Mesodermal cell (in vitro differentiated cells): ENCODE results near the gene CDC14A.
A peak's percentile ranks its signal among the peaks of the same experiment; 100 is the strongest.

Experiments used
- H3K27ac ChIP-seq: 2 replicates; pipeline ENCODE4 v1.7.0; 2013; ENCODE audit warnings: mild to moderate bottlenecking, low read depth, low read length, moderate library complexity; ENCODE audit not compliant: severe bottlenecking
- H3K36me3 ChIP-seq: 2 replicates; pipeline ENCODE4 v1.7.1; 2013; ENCODE audit warnings: mild to moderate bottlenecking, low read length, moderate library complexity; ENCODE audit not compliant: control insufficient read depth, insufficient read depth
- H3K4me1 ChIP-seq: one replicate; pipeline ENCODE4 v1.7.1; 2013; ENCODE audit warnings: mild to moderate bottlenecking, low read length; ENCODE audit not compliant: insufficient read depth, control insufficient read depth, poor library complexity, severe bottlenecking
- H3K4me3 ChIP-seq: 2 replicates; pipeline ENCODE4 v1.7.0; 2013; ENCODE audit warnings: low read length, control low read depth, mild to moderate bottlenecking; ENCODE audit not compliant: insufficient read depth, poor library complexity, severe bottlenecking; ENCODE audit errors: extremely low read depth
- H3K9me3 ChIP-seq: 2 replicates; pipeline ENCODE4 v1.7.1; 2013; ENCODE audit warnings: mild to moderate bottlenecking, low read length, moderate library complexity; ENCODE audit not compliant: control insufficient read depth
- WGBS, 2 experiments: methylation state at CpG; one replicate each; pipeline ENCODE4 v1.1.5; 2013; ENCODE audit warnings: missing lambda C conversion rate in 2 of 2; ENCODE audit not compliant: insufficient coverage in 2 of 2; 5-methylcytosine and 5-hydroxymethylcytosine counted together

CDC14A gene

DNA sequence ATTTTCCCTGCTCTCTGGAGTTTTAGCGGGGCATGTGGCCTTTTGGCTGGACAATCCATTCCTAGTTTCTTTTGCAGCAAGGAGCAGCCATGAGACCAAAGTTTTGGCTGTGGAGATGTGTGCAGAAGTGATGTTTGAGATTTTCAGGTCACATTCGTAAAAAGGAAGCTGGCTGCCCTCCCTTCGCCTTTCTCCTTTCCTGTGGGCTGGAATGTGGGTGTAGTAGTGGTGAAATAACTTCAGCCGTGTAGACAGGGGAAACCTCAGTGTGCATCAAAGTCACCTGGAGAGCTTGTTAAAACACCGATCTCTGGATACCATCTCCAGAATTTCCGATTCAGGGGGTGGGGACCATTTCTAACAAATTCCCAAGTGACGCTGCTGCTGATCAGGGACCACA is 180.3 kb downstream of the CDC14A start:
- 93 to 97% methylated on average over 4 to 5 of the region's 7 CpGs for WGBS, 2 experiments

GRCh38 chr1:100535264-100535663 is 183.0 kb downstream of the CDC14A start:
- 56 to 62% methylated on average over 1 of the region's 2 CpGs for WGBS, 2 experiments

More for the DNA sequence above, 180.3 kb downstream of the CDC14A start:
- Histone ChIP-seq H3K4me1 (no peaks in the 10 kb centered on the region), H3K9me3 (no peaks in the 10 kb centered on the region), H3K4me3 (no peak overlapping the region), H3K36me3 (no peaks in the 10 kb centered on the region), H3K27ac (no peak overlapping the region)

DNA sequence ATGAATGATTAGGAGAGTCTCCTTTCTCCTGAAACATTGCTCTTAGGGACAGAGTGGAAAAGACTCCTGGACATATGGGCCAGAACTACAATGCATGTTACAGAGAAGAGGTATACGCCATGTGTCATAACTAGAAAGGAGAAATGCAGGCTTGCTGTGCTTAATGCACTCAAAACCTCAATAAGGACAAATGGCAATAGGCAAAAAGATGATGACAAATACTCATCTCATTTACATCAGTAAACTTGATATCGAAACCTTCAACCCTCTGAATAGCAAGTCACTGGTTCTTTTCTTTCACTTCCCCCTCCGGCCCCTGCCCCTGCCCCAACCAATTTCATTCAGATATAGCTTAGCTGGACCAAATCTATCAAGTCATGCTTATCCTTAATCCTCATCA is 183.7 kb downstream of the CDC14A start:
- Histone ChIP-seq H3K36me3 (no peaks in the 10 kb centered on the region), H3K9me3 (no peaks in the 10 kb centered on the region), H3K4me3 (no peak overlapping the region), H3K27ac (no peak overlapping the region), H3K4me1 (no peaks in the 10 kb centered on the region)
- 77 to 85% methylated on average over 3 of the region's 3 CpGs for WGBS, 2 experiments

More at GRCh38 chr1:100535264-100535663, 183.0 kb downstream of the CDC14A start:
- no peaks in the 10 kb centered on the region for H3K36me3 ChIP-seq
- no peak overlapping the region for H3K4me3 ChIP-seq
- H3K27ac ChIP-seq: no peak overlapping the region
- no peaks in the 10 kb centered on the region for H3K4me1 ChIP-seq
- no peaks in the 10 kb centered on the region for H3K9me3 ChIP-seq

GRCh38 chr1:100538913-100539835 is 186.9 kb downstream of the CDC14A start:
- Histone ChIP-seq H3K4me1 (no peaks in the 10 kb centered on the region), H3K36me3 (no peaks in the 10 kb centered on the region), H3K27ac (no peak overlapping the region), H3K4me3 (peak overlapping the region; percentile 30), H3K9me3 (no peaks in the 10 kb centered on the region)
- WGBS, 2 experiments: 1 to 2% methylated on average over 74 to 83 of the region's 105 CpGs

DNA sequence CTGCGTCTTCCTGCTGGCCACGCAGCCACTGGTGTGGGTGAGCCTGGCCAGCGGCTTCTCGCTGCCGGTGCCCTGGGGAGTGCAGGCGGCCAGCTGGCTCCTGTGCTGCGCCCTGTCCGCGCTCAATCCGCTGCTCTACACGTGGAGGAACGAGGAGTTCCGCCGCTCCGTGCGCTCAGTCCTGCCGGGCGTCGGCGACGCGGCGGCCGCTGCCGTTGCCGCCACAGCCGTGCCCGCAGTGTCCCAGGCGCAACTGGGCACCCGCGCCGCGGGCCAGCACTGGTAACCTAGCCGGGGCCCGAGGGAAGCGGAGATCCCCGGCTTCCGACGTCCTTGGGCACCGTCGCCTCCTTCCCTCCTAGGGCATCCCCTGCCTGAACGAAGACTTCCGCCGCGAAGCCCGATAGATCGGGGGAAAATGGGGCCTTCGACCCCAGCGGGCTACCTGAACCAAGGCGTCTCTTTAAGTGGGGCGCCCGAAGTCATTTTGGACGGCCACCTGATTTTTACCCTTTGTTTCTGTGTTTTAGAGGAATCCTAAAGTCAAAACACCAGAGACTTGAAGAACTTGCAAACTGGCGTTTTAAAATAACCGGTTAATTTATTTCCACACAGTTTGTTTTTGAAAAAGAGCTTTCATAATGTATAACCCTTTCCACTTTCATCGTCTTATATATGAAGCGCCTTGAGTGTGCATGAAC is 187.7 kb downstream of the CDC14A start:
- Histone ChIP-seq H3K4me1 (no peaks in the 10 kb centered on the region), H3K9me3 (no peaks in the 10 kb centered on the region), H3K4me3 (no peak overlapping the region), H3K27ac (no peak overlapping the region), H3K36me3 (no peaks in the 10 kb centered on the region)
- 7 to 10% methylated on average over 48 to 51 of the region's 57 CpGs for WGBS, 2 experiments

DNA sequence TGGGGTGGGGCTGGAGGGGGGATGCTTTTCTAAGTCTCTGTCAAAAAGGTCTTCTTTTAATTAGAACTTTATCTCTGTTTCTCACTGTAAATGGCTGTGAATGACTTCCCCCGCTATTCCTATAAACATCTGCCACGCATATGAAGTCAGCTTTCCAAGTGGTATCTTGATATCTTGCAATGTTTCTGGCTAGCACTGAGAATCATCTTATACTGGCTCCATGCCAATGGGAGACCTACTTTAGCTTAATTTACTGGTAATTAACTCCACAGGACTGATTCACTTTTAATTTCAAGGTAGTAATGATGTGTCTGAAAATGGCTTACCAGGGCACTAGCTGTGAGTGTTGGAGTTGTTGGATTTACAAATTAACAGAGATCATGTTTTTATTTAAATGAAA is 190.0 kb downstream of the CDC14A start:
- Histone ChIP-seq H3K4me1 (no peaks in the 10 kb centered on the region), H3K9me3 (no peaks in the 10 kb centered on the region), H3K4me3 (no peak overlapping the region), H3K36me3 (no peaks in the 10 kb centered on the region), H3K27ac (no peak overlapping the region)
- WGBS, 2 experiments: 100% methylated on average over 2 of the region's 2 CpGs; no CpG with 5 or more reads in 1 of the 2 experiments

DNA sequence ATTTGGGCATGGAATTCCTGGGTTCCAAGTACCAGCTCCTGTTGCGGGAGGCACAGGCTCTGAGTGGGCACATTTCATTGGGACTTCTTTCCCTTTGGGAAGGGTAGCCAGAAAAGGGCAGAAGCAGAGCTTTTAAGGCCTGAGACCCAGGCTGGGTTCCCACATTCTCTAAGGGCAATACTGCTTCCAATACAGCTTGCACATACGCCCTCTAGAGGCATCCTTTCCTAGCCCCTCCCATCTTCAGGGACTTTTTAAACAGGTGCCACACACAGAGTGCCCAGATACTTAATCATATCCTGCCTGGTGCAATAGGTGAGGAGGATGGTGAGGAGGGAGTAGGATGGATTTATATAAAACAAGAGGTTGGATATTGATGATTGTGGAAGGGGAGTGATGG is 191.3 kb downstream of the CDC14A start:
- Histone ChIP-seq H3K9me3 (no peaks in the 10 kb centered on the region), H3K4me3 (no peak overlapping the region), H3K36me3 (no peaks in the 10 kb centered on the region), H3K4me1 (no peaks in the 10 kb centered on the region), H3K27ac (no peak overlapping the region)
- 100% methylated on average over 1 of the region's 2 CpGs; no CpG with 5 or more reads in 1 of the 2 experiments for WGBS, 2 experiments

DNA sequence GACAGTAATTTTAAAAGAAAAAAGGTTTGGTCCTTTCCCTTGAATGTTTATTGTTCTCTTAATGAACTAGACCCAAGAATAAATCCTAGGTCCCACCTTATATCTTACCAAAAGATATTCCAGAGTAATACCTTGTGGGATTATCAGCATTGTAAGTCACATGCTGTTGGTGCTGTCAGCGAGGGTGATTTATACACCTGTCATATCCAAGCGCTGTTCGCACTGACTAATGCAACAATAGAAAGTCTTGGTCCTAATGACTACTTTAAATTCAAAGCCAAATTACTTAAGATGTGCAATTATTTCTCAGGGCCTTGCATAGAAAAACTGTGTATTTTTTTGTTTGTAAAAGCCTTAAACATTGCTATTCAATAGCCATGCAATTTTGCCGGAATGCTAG is 192.5 kb downstream of the CDC14A start:
- no peaks in the 10 kb centered on the region for H3K36me3 ChIP-seq
- H3K4me1 ChIP-seq: no peaks in the 10 kb centered on the region
- H3K9me3 ChIP-seq: no peaks in the 10 kb centered on the region
- no peak overlapping the region for H3K4me3 ChIP-seq
- H3K27ac ChIP-seq: no peak overlapping the region
- WGBS, 2 experiments: 62% methylated on average over 2 of the region's 4 CpGs; no CpG with 5 or more reads in 1 of the 2 experiments

GRCh38 chr1:100545855-100546254 is 193.5 kb downstream of the CDC14A start:
- Histone ChIP-seq H3K27ac (no peak overlapping the region), H3K4me1 (no peaks in the 10 kb centered on the region), H3K36me3 (no peaks in the 10 kb centered on the region), H3K4me3 (no peak overlapping the region), H3K9me3 (no peaks in the 10 kb centered on the region)
- WGBS, 2 experiments: no CpG with 5 or more reads among the region's 1 CpG

DNA sequence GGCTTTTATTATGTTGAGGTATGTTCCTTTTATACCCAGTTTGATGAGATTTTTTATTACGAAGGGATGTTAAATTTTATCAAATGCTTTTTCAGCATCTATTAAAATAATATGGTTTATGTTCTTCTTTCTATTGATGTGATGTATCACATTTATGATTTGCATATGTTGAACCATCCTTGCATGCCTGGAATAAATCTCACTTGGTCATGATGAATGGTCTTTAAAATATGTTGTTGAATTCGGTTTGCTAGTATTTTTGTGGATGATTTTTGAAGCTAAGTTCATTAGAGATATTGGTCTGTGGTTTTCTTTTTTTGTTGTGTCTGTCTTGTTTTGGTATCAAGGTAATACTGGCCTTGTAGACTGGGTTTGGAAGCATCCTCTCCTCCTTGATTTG is 199.7 kb downstream of the CDC14A start:
- Histone ChIP-seq H3K4me1 (no peaks in the 10 kb centered on the region), H3K36me3 (no peaks in the 10 kb centered on the region), H3K27ac (no peak overlapping the region), H3K9me3 (no peaks in the 10 kb centered on the region), H3K4me3 (no peak overlapping the region)
- WGBS, 2 experiments: 70 to 78% methylated on average over 1 of the region's 2 CpGs
